Stimulated activated CD8-positive, alpha-beta memory T cell treated with anti-CD3 and anti-CD28 coated beads, Interleukin-15, amount 100 ng/mL, for 4 hours (primary cell): ENCODE data around the gene MAST1.
"Not testable (repeated sequence)": the region's sequence is repeated elsewhere in the genome, so short reads cannot be mapped to it uniquely, and the experiment has no call there.

Experiments used
- DNase-seq, 2 donors: peaks; one replicate each; pipeline ENCODE4 v3.0.0-alpha.2; 2020; ENCODE audit warnings: low read depth in 2 of 2

MAST1 gene

DNA sequence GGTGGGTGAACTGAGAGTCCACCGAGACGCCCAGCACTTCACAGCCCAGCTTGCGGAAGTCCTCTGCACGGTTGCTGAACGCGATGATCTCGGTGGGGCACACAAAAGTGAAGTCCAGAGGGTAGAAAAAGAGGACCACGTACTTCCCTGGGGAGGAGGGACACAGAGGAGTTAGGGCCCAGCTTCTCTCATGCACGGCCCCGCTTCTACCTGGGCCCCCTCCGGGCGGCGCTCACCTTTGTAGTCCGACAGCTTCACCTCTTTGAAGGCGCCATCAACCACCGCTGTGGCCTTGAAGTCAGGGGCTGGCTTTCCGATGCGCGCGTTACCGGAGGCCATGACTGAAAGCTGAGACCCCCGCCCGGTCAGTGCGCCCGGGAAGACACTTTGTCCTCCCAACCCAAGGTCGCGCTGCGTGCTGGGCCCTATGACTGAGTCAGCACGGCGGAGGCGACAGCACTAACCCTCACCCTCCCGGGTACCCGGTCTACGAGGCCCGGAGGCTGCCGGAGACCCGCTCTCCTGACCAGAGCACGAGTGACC is 37.3 kb upstream of the MAST1 start:
- DNase-seq, result no peak

DNA sequence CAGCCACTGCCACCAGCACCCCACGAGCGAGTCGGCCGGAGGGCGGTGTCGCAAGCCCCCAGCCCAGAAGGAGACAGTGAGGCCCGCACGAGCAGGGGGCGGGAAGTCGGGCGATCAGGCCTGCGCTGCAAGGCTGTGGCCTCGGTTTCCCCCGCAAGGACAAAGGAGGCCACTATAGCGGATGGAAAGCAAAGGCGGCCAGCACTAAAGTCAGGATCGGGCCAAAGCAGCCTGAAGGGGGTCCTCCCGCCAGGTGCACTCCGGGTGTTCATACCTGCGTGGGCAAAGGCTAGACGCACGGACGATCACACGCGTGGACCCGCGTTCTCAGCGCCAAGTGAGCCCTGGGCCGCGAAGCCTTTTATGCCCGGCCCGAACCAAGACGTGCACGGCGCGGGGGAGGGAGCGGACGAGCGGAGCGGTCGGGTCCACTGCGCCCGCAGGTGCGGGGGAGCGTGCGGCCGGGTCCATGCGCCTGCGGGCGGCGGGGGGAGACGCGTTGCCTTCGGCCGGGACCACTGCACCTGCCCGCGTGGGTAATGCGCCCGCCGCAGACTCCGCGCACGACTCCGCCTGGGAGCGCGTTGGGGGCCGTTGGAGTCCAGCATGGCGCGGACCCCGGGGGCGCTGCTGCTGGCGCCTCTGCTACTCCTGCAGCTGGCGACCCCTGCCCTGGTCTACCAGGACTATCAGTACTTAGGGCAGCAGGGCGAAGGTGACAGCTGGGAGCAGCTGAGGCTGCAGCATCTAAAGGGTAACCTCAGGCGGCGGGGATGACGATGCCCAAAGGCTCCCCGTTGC is 36.6 kb upstream of the MAST1 start, which contains the start of the genes PRDX2 and THSD8:
TSS of gene PRDX2 (minus strand) at position 335 of the 801 bp plus-strand sequence. CDS start 539 bp downstream, outside the sequence.
TSS of gene THSD8 (plus strand) at position 604 of the 801 bp plus-strand sequence. CDS start at position 607, 3 bp downstream.
- no peak for DNase-seq

DNA sequence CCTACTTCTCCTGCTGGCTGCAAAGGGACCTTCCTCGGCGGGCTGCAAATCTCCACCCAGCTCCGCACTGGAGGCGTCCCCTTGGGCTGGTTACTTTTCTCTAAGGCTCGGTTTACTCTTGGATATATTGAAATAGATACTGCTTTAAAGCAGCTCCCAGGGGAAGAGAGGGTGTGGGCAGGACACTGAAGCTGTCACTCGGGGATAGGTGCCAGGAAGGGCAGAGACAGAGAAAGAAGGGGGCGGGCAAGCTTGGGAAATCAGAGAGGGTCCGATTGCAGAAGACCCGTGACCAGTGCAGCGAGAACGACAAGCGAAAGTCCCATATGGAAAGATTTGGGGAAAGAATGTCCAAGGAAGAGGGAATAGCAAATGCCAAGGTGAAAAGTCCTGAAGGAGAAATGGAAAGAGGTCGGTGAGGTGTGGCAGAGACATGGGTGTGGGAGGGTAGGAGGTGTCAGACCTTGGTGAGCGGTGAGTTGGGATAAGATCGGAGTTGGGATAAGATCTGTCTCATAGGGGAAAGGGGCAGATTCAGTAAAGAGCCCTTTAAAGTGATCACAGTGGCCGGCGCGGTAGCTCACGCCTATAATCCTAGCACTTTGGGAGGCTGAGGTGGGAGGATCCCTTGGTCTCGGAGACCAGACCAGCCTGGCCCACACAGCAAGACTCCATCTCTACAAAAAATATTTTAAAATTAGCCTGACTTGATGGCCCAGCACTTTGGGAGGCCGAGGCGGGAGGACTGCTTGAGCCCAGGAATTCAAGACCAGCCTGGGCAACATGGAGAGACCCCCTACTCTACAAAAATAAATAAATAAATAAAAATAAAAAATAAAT is 35.8 kb upstream of the MAST1 start:
- no peak for DNase-seq

DNA sequence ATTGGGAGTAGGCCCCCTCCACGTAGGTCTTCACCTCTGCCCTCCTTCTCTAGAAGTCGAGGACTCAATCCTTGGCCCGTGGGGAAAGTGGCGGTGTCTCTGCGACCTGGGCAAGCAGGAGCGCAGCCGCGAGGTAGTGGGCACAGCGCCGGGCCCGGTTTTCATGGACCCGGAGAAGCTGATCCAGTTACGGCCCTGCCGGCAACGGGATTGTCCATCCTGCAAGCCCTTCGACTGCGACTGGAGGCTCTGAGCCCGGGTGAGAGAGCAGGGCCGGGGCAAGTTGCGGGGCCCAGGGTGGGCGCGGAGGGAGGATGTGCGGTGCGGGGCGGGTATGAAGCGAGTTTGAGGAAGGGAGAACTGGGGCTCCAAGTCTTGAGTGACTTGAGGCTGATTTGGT is 34.3 kb upstream of the MAST1 start:
- no peak for DNase-seq

DNA sequence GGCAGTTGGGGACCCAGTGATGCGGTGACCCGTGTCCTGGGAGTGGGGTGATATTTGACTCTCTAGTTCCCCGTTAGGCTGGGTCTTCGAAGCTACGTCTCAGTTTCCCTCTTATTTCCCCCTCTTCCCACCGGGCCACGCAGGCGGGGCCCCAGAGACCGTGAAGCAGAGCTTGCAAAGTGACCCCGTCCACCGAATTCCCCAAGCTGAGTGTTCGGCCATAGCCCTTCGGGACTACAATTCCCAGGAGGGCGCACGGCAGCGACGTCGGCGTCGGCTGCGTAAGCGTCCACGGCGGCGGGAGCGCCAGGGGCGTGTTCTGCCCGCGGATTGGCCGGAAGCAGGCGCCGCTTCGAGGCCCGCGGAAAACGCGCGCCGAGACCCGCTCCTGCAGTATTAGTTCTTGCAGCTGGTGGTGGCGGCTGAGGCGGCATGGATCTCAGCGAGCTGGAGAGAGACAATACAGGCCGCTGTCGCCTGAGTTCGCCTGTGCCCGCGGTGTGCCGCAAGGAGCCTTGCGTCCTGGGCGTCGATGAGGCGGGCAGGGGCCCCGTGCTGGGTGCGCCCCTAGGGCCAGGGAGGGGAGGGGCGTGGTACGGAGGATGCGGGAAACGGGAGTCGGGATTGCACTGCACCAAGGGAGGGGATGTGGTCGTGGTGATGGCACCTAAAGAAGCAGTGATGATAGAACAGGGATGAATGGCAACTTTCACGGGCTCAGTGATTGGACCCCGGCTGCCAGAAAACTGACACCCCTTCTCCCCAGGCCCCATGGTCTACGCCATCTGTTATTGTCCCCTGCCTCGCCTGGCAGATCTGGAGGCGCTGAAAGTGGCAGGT is 31.9 kb upstream of the MAST1 start, which contains the start of gene RNASEH2A:
TSS of gene RNASEH2A (plus strand) at position 343 of the 840 bp plus-strand sequence. CDS start at position 433, 90 bp downstream.
- DNase-seq, result peak; percentile 66 to 76

DNA sequence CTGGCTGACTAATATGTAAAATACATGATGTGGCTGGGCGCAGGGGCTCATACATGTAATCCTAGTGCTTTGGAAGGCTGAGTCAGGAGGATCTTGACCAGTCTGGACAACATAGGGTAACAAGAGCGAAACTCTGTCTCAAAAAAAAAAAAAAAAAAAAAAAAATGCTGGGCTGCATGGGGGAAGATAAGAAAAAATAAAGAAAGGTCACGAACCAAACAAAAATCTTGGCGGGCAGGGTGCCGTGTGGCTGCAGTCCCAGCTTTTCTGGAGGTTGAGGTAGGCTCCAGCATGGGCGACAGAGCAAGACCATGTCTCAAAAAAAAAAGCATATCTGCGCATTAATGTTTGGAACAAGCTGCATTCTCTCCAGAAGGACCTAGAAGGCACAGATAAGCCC is 23.2 kb upstream of the MAST1 start:
- DNase-seq, result no peak

DNA sequence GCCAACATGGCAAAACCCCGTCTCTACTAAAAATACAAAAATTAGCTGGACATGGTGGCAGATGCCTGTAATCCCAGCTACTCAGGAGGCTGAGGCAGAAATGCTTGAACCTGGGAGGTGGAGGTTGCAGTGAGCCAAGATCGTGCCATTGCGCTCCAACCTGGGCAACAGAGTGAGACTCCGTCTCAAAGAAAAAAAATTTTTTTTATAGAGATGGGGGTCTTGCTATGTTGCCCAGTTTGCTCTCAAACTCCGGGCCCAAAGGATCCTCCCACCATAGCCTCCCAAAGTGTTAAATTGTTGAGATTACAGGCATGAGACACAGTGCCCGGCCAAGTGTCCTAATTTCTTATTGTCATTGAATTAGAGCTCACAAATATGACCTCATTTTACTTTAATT is 21.1 kb upstream of the MAST1 start:
- DNase-seq, result not testable (repeated sequence)

DNA sequence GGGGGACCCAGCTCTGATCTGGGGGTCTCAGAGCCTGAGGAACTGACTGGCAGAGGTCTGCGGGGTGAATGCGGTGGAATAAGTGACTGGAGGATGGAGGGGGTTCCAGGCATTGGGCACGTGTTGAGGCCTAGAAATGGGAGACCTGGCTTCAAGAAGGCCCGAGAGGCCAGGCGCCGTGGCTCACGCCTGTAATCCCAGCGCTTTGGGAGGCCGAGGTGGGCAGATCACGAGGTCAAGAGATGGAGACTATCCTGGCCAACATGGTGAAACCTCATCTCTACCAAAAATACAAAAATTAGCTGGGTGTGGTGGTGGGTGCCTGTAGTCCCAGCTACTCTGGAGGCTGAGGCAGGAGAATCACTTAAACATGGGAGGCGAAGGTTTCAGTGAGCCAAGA is 20.5 kb upstream of the MAST1 start:
- not testable (repeated sequence) for DNase-seq

DNA sequence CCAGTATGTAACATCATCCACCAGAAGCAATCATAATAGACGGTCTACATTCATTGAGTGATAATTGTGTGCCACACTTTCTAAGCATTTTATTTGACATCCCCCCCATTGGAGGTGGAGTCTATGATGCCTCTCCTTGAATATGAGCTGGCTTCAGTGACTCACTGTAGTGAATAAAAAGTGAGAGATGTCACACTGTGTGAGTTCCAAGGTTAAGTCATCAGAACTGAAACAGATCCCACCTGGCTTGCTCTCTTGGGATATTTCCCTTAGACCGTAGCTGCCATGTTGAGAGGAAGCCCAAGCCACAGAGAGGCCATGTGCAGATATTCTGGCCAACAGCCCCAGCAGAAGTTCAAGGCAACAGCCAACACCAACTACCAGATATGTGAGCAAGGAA is 16.6 kb upstream of the MAST1 start:
- DNase-seq, result no peak

DNA sequence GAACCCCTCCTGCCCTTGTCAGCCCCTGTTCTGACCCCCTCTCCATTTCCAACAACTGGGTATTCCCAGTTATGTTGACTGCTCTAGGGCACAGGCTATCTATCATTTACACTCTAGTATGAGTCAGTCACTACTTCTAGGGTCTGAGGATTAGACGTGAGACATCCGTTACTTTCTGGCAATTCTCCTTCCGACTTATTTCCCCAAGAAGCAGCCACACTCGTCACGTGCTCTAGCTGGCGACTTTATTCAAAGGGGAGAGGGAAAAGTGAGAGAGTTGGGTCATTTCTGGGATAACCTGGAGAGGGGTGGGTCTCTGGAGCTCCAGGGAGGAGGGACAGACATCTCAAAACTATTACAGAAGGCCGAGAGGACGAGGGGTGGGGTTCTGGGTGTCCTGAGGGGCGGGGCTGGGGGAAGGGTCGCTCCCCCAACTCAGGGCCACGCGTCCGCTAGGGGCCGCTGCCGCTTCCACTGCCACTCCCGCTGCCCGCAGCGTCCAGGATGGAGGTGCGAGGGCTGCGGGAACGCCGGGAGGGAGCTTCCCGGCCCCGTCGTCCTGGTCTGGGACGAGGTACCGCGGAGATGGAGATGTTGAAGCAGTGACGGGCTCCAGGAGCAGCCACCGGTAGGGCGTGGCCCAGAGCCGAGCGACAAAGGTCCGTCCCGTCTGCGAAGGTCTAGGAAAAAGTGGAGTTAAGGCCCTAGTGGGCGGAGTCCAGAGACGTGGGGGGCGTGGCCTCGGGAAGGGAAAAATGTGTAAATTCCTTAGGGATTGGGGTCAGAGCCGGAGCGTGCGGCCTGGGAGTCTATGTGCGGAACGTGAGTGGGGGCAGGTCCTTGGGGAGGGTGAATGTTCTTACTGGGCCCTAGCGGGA is 12.8 kb upstream of the MAST1 start:
- DNase-seq, result no peak

DNA sequence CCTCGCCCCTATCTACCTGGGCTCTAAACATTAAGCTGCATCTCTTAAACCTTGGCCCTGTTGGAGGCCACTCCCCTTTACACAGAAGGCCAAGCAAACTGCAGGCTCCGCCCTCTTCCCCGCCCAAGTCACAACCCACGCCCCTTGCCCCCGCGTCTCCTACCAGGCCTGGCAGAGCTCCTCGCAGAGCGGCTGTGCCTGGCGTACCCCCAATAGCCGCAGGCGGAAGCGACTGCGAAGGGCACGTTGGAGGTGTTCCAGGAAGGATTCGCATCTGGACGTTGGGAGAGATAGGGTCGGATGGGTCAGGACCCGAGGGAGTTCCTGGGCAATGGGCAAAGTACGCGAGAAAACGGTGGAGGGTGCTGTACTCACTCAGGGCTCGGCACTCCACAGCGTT is 9.8 kb upstream of the MAST1 start:
- DNase-seq, result no peak

DNA sequence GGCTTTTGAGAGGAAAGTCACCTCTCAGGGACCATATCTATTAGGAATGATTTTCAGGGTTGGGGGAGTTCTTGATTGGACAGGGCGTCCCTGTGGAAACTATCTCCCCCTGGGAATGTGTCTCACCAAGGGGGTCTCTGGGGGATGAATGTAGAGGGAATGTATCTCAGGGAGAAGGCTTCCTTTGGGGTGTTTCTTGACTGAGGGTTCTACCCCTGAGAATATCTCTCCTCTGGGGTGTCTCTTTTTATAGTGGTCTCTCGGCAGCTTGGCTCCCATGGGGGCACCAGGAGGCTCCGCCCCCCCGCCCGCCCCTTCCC is 4.9 kb upstream of the MAST1 start:
- no peak for DNase-seq

DNA sequence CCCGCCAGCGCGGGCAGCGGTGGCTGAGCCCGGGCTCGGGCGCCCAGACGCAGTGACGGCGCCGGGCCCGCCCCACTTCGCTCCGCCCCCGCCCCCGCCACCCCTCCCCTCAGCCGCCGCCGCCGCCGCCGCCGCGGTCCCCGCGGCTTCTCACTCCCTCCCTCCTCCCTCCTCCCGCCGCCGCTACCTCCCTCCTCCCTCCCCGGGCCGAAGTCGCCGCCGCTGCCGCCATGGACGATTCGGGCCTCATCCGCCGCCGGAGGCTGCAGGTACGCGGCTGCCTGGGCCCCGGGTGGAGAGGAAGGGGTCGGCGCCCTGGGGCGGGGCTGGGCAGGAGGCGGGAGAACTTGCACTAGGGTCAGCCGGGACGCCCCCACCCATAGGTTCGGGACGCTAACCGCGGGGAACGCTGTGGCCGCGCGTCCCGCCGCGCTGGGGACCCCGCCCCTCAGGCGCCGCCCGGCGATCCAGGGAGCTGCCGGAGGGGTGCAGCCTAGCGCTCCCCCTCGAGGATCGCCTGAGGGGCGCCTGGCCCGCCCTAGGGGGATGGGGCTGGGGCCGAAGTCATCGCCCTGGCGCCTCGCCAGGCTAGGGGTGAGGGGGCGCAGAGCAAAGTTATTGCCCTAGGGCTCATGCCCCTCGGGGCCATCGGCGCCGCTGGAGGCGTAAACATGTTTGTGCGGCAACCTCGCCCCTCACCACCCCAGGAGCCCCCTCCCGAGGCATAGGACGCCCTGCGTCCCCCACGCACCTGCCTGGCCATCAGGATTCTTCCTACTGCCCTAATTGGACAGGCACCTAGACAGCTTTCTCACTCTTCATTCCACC is 4.4 kb upstream of the MAST1 start:
- peak in 1 of 2 donors; percentile 32 for DNase-seq

DNA sequence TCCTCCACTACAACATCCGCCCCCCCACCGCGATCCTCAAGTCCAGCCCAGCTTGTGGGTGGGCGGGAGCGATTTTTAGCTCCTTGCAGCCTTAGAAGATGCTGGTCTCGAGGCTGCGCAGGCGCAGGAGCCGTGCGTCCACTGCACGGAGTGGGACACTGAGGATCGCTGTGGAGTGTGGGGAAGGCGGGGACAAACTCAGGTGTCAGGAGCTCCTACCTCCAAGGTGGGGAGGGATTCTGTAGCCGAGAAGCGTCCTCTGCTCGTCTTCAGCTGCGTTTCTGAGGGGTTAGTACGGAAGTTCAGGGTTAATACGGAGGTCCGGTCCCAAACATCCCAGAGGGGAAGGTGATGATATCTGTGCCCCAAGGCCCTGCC is 3.8 kb upstream of the MAST1 start, which contains the start of gene RTBDN:
TSS of gene RTBDN (minus strand) at position 14 of the 378 bp plus-strand sequence. CDS start 4,600 bp downstream, outside the sequence.
- DNase-seq, result no peak

DNA sequence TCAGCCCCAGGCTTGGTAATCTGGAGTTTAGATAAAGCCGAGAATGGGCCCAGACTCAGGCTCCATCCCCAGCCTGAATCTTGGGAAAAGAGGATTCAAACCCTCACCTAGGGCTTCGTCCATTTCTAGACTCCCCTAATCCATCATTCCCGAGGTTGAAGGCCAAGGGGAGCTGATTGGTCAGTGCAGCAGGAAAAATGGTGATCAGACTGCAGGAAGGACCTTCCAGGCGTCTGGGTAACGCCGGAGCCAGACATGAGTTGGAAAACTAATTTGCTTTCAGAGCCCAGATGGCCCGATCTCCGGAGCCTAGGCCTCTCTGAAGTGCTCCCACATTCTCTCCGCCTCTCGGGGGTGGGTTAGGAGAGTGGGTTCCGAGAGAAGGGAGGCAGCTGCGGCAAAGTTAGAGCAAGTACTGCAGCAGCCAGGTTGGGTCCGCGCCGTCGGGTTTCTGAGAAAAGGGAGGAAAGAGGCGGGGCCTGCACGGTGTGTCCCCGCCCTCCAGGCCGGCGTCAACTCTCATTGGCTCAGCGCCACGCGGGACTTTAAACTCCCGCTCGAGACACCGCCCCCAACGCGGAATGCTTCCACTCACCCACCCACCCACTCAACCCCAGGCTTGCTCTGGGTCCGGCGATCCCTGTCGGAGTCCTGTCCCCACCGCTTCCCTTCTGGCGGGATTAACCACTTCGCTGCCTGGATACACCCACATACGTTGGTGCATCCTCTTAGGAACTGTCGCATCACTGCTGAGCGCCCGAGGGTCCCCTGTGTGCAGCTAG is 3.1 kb upstream of the MAST1 start:
- DNase-seq, result no peak

DNA sequence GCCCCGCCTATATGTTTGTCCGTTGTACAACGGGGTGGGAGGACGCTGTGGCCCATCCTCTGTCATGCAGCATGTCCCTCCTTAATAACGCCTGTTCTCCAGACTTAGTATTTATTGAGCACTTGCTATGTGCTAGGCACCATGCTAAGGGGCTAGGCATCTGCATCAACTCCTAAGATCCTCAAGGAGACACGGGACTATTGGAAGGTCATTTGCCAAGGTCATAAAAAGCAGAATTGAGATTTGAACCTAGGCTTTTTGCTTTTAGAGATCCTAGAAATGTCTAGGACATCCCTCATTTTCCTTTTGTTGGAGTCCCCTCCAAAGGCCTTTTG is 1.8 kb upstream of the MAST1 start:
- no peak for DNase-seq

DNA sequence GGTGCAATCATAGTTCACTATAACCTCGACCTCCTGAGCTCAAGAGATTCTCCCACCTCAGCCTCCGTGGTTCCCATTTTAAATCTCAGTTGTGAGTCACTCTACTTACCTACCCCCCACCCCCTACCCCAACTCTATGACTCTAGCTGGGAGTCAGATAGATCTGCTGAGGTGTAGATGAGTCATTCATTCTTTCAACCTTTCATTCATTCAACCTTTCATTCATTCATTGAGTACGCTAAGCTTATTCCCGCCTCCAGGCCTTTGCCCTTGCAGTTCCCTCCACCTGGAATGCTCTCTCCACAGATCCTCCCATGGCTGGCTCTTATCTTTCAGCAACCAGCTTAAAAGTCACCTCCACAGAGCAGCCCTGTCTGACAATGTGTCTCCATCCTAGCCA is 1.1 kb upstream of the MAST1 start:
- no peak for DNase-seq

DNA sequence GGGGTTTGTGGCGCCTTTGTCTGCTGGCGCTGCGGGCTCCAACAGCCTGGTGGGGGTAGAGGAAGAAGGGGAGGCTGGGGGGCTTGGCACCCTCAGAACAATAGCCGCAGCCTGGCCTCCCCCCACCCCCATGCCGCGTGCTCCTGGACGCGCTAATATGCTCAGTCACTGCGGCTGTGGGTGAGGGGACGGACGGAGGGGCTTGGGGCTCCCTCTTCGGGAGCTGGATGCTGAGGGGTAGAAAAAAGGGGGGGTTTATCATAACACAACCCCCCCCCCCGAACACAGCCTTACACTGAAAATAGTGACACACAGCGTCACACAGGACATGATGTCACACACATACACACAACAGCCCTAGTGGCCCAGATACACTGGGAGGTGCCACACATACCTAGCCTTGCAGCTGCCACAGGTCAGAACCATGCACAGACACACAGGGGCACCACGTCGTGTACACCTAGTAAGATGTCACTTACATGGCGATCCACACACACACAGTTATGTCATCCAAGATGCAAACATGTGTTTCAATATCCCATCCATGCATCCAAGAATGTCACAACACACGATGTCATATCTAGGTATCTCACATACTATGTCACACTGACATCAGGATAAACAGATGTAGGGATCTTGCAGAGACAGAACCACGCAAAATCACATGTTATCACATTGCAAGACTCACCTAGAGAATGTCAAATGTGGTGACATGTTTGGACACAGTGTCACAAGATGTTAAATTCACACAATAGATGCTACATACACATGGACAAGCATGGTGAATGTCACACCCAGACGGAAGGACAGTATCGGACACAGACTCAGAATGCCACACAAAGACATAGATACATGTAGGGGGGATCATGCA is 806 bp downstream of the MAST1 start:
- no peak for DNase-seq
